ENCODE measurements around the gene TTC31. TPM values are rescaled to one million over a fixed set of nuclear protein-coding genes. Genes with fewer than 3 reads are reported as not detected.

TTC31 gene
- total and polyA plus RNA-seq, 2 donors (not counting 1 experiment from before 2014, with no cell fraction given), result 68.5 to 72.3 TPM

GRCh38 chr2:74524005-74524404 is 41.1 kb downstream of the TTC31 start:
- 91% methylated on average over 8 of the region's 9 CpGs for WGBS (ENCODE audit: insufficient coverage)
- ATAC-seq (ENCODE audit: low read depth) (no peak), DNase-seq (no peak)
- no peak overlapping the region for H3K4me3 ChIP-seq (ENCODE audit: control extremely low read depth in 1 of 5, extremely low read depth in 1 of 5, insufficient read depth in 1 of 5, low read depth in 2 of 5, low read length in 4 of 5)
- Mint-ChIP-seq H3K27me3 (peaks cover 17% of the 10 kb centered on the region), H3K9me3 (ENCODE audit: insufficient read depth) (no peaks in the 10 kb centered on the region), H3K27ac (no peak overlapping the region), H3K4me1 (peaks cover 23% of the 10 kb centered on the region), H3K4me3 (no peak overlapping the region)
- H3K9me3 ChIP-seq (ENCODE audit: control extremely low read depth in 1 of 3, control insufficient read depth in 2 of 3, insufficient read depth in 1 of 3, low read length in 2 of 3), result no peaks in the 10 kb centered on the region
- H4K20me1 ChIP-seq (ENCODE audit: control insufficient read depth, insufficient read depth, low read length, poor library complexity, severe bottlenecking), result peaks cover 17% of the 10 kb centered on the region
- peaks cover 0 to 29% of the 10 kb centered on the region in 2 experiments for H3K36me3 ChIP-seq (replicated peaks in 1 of 2; ENCODE audit: control extremely low read depth in 1 of 2, control insufficient read depth in 1 of 2, extremely low read depth in 1 of 2, insufficient read depth in 2 of 2, low read length in 1 of 2)
- no peak overlapping the region for H2AFZ ChIP-seq (ENCODE audit: insufficient read depth, low read depth, low read length, poor library complexity, severe bottlenecking)
- no peak overlapping the region for H3K27ac ChIP-seq (ENCODE audit: low read length in 2 of 2)
- no peak overlapping the region for H3K4me2 ChIP-seq (replicated peaks; ENCODE audit: low read depth, low read length, poor library complexity, severe bottlenecking)
- TF ChIP-seq EZH2 (IDR thresholded peaks at IDR 0.05; ENCODE audit: borderline replicate concordance, insufficient read depth, low read depth, low read length, poor library complexity, severe bottlenecking) (no peak), CTCF (IDR thresholded peaks at IDR 0.05) (no peak)
- ChIA-PET CTCF (no interaction called here), POLR2A (interaction anchor here (0.6 kb wide), 1 partner anchor 76 kb away, joined by 4 read pairs; no protein-coding TSS in a partner anchor)
- intact Hi-C loops (cut with micrococcal nuclease), result no loop called here
- H3K4me1 ChIP-seq (ENCODE audit: control insufficient read depth in 2 of 2, insufficient read depth in 2 of 2, low read length in 2 of 2), result peaks cover 23 to 27% of the 10 kb centered on the region in 2 donors
- no peak overlapping the region for H3K9ac ChIP-seq (ENCODE audit: low read length)
- H3K27me3 ChIP-seq (replicated peaks in 1 of 4; ENCODE audit: control extremely low read depth in 1 of 4, control insufficient read depth in 3 of 4, insufficient read depth in 4 of 4, low read length in 3 of 4), result peaks cover 0 to 18% (median 11%) of the 10 kb centered on the region in 4 experiments
- H3K79me2 ChIP-seq (ENCODE audit: control insufficient read depth, insufficient read depth, low read length), result peaks cover 5% of the 10 kb centered on the region

- H3K4me2 ChIP-seq (replicated peaks; ENCODE audit: low read depth, low read length, poor library complexity, severe bottlenecking), result no peak overlapping the region
- Mint-ChIP-seq H3K27ac (no peak overlapping the region), H3K4me3 (no peak overlapping the region), H3K9me3 (ENCODE audit: insufficient read depth) (no peaks in the 10 kb centered on the region), H3K4me1 (peaks cover 24% of the 10 kb centered on the region), H3K27me3 (peaks cover 7% of the 10 kb centered on the region)
- H2AFZ ChIP-seq (ENCODE audit: insufficient read depth, low read depth, low read length, poor library complexity, severe bottlenecking), result no peak overlapping the region
- H4K20me1 ChIP-seq (ENCODE audit: control insufficient read depth, insufficient read depth, low read length, poor library complexity, severe bottlenecking), result peaks cover 17% of the 10 kb centered on the region
- H3K27me3 ChIP-seq (replicated peaks in 1 of 4; ENCODE audit: control extremely low read depth in 1 of 4, control insufficient read depth in 3 of 4, insufficient read depth in 4 of 4, low read length in 3 of 4), result peaks cover 0 to 7% (median 1%) of the 10 kb centered on the region in 4 experiments
- WGBS (ENCODE audit: insufficient coverage), result 97% methylated on average over 8 of the region's 10 CpGs
- ATAC-seq (ENCODE audit: low read depth) (no peak), DNase-seq (no peak)
- intact Hi-C loops (cut with micrococcal nuclease), result loop anchor here (5.0 kb wide), 2 partner anchors 788 to 1293 kb away; partner anchors contain the start of genes CCT7, PRADC1 and TPRKB
- TF ChIP-seq EZH2 (IDR thresholded peaks at IDR 0.05; ENCODE audit: borderline replicate concordance, insufficient read depth, low read depth, low read length, poor library complexity, severe bottlenecking), result no peak
- no peak for TF ChIP-seq CTCF (IDR thresholded peaks at IDR 0.05)
- H3K9me3 ChIP-seq (ENCODE audit: control extremely low read depth in 1 of 3, control insufficient read depth in 2 of 3, insufficient read depth in 1 of 3, low read length in 2 of 3), result no peaks in the 10 kb centered on the region
- H3K27ac ChIP-seq (ENCODE audit: low read length in 2 of 2), result no peak overlapping the region
- peaks cover 24 to 29% of the 10 kb centered on the region in 2 donors for H3K4me1 ChIP-seq (ENCODE audit: control insufficient read depth in 2 of 2, insufficient read depth in 2 of 2, low read length in 2 of 2)
- H3K4me3 ChIP-seq (ENCODE audit: control extremely low read depth in 1 of 5, extremely low read depth in 1 of 5, insufficient read depth in 1 of 5, low read depth in 2 of 5, low read length in 4 of 5), result no peak overlapping the region
- CTCF ChIA-PET, result interaction anchor here (1.3 to 9.6 kb wide), 2 partner anchors 16 to 62 kb away, joined by 3 to 71 read pairs; no protein-coding TSS in a partner anchor
- peaks cover 0 to 29% of the 10 kb centered on the region in 2 experiments for H3K36me3 ChIP-seq (replicated peaks in 1 of 2; ENCODE audit: control extremely low read depth in 1 of 2, control insufficient read depth in 1 of 2, extremely low read depth in 1 of 2, insufficient read depth in 2 of 2, low read length in 1 of 2)
- peaks cover 11% of the 10 kb centered on the region for H3K79me2 ChIP-seq (ENCODE audit: control insufficient read depth, insufficient read depth, low read length)
- POLR2A ChIA-PET, result interaction anchor here (0.8 to 1.1 kb wide), 2 partner anchors 19 to 46 kb away, joined by 3 read pairs; no protein-coding TSS in a partner anchor
- H3K9ac ChIP-seq (ENCODE audit: low read length), result no peak overlapping the region
These were observed 42.3 kb downstream of the TTC31 start for GRCh38 chr2:74524955-74525716.
